ENCODE results near the gene PTX3.

PTX3 gene

DNA sequence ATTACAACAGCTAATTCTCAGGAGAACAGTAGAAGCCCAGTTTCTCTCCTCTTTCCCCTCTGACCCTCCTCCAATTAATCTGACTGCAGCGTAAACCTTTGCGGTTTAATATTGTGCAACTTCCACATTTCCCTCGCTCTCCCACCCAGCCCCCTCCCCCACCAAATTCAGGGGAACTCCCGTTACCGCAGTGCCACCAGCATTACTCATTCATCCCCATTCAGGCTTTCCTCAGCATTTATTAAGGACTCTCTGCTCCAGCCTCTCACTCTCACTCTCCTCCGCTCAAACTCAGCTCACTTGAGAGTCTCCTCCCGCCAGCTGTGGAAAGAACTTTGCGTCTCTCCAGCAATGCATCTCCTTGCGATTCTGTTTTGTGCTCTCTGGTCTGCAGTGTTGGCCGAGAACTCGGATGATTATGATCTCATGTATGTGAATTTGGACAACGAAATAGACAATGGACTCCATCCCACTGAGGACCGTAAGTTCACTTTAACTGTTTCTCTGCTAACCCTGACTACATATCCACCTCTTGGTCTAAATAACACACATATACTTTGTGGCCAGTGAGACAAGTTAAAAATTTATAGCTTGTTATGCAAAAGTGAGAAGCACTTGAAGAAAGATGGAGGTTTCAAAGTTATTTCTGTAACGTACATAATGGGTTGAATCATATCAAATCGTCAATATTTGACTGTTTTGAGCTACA is at the start of gene PTX3:
Gene PTX3 (plus strand): TSS at position 268 of the 709 bp plus-strand sequence. CDS start 84 bp downstream, at position 352.
- DNase-seq, result no peak

- DNase-seq, result no peak
Observed at GRCh38 chr3:157387708-157388435, 48.8 kb upstream of the PTX3 start.

DNA sequence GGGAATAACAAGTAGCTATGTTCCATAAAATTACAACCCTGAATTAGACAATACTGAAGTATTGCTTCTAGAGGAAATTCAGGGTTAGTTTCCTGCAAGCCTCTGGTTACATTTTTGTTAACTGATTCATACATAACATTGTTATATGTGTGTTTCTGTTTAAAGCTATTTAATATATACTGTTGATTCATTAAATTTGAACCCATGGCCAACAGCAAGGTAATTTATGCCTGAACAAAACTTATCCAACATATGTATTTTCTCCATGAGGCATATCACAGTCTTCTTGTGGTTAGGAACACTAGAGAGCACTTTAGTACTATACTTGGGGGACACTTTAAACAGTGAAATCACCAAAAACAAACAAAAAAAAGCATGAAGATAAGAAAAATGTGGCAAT is 47.7 kb upstream of the PTX3 start:
- no peak for DNase-seq

DNA sequence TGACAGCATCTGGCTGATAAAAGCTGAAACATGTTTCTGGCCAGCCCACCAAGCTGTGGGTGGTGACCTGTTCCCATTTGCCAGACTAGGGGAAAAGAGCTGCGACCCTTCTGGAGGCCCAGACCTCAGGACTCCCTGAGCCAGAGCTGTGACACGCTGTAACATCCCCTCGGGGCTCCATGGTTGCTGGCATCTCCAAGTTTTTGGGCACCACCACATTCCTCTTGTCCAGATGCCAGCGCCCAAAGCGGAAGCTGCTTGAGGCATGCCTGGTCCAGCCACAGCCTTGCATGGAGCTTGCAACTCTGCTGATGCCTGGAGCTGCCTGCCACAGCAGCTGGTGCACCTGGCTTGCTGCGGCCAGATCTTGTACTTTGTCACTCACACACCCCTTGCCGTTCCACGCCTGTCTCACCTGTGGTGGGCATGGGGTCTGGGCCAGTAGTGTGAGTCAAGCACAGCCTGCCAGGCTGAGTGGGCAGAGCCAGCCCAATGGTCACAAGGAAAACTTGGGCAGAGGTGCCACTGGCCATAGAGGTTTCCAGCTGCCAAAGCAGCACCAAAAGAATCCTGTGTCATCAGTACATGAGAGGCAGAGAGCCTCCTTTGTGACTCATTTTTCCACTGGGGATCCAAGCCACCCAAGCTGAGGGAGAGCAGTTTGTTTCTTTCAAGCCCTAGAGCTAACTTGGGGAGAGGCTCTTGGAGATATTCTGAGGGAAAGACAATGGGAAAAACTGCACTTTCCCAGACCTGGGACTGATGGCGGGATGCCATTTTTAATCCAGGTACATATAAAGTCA is 45.7 kb upstream of the PTX3 start:
- DNase-seq, result no peak

DNA sequence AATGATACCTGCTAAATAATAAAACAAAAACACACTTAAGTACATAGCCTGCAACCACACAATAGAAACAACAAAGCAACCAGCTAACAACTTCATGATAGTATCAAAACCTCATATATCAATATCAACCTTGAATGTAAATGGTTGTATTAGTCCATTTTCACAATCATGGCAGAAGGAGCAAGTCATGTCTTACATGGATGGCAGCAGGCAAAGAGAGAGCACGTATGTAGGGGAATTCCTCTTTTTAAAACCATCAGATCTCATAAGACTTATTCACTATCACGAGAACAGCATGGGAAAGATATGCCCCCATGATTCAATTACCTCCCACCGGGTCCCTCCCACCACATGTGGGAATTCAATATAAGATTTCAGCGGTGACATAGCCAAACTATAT is 44.5 kb upstream of the PTX3 start:
- DNase-seq, result no peak

- no peak for DNase-seq
Observed at GRCh38 chr3:157393113-157393512, 43.5 kb upstream of the PTX3 start.

- no peak for DNase-seq
Observed at GRCh38 chr3:157394411-157394810, 42.2 kb upstream of the PTX3 start.

DNA sequence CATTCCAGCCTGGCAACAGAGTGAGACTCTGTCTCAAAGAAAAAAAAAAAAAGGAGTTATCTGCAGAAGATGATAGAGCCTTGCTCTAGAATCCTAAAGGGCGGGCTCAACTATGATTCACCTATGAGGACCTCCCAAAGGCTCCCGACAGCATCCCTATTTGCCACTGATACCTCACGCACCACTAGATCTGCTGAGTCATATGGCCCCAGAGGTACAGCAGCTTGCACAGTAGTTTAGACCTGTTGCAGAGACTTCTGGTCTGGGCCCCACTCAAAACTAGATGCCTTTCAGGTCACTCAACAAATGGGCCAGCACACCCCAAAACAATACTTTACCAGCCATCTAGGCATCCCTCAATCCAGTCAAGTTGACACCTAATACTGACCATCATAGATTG is 38.1 kb upstream of the PTX3 start:
- DNase-seq, result no peak

- DNase-seq, result no peak
Observed at GRCh38 chr3:157404381-157404780, 32.3 kb upstream of the PTX3 start.

GRCh38 chr3:157405457-157405856 is 31.2 kb upstream of the PTX3 start:
- DNase-seq, result no peak

DNA sequence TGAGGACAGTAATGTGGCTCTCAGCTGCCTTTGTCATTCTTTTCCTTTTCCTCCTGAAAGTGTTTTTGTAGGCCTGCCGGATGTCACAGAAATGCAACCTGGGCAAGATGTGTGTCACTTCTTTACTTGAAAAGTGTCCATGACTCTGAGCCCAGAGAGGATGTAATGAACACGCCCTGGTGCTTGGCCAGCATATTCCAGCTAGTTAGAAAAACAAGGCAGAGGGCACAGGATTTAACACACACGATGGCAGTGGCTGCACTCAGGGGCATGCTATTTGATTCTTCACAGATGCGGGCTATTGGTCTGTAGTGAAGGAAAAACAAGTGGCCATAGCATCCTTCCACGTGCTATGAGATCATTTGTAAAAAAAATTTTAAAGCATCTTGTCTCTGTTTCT is 30.3 kb upstream of the PTX3 start:
- DNase-seq, result no peak

DNA sequence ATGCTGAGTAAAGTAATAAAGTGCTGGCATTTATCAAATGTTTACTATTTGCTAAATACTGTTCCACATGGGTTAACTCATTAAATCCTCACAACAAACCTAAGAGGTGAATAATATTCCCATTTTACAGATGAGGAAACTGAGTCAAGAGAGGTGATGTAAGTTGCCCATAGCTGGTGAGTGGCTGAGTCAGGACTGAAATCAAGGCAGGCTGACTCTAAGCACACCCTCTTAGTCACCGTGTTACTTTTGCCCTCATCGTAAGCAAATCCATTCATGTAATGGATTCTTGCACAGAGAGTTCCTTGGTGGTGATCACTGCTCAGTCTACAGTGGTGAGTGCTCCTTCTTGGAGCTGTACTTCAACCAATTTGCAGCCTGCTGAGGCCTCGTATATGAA is 28.9 kb upstream of the PTX3 start:
- DNase-seq, result no peak

DNA sequence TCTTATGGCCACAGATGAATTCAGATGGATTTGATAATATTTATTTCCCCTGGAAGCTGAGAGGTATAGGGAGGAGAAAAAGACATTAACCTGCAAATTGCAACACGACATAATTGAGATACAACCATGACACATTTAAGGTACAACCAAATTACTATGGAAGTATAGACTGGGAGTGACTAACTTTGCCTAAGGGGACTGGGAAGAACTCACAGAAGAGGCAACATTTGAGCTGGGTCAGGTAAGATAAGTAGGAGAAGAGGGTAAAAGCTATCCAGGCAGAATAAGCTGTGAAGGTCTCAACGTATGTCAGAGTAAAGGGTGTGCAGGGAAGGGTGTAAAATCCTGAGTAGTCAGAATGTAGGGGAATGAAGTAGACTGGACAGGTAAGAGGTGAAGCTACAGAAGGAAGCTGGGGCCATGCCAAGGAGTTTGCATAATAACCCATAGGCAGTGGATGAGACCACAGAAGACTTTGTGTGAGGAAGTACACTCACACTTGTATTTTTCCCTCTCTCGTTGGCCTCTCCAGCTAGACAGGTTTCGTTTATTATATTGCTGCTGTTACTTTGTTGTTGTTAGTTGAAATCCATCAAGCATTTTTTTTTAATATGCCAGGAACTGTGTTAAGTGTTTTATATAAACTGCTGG is 28.0 kb upstream of the PTX3 start:
- DNase-seq, result no peak

- DNase-seq, result no peak
Observed at GRCh38 chr3:157409516-157409915, 27.1 kb upstream of the PTX3 start.

GRCh38 chr3:157410945-157411344 is 25.7 kb upstream of the PTX3 start:
- DNase-seq, result no peak

DNA sequence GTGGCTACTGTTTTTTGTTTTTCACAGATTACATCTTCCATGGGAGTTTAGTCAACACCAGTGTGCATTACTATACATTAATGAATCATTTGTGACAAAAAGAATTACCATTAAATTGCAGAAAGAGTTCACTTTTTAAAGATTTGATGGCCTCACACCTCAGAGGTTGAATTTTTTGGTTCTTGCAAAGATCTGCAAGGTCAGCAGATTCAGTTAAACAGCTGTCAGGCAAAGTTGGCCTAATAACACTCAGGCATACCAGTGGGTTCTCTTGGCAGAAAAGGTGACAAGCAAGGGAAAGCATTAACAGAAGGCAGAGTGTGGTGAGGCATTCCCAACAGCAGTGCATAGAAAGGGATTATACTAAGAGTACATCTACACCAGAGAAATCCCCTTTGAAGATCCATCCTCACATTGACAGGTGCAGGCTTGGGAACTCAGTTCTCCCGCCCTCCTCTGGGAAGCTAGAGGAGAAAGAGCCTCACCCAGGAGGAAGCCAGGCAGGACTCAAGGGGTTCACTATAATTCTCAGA is 24.3 kb upstream of the PTX3 start:
- DNase-seq, result no peak

GRCh38 chr3:157414861-157415260 is 21.8 kb upstream of the PTX3 start:
- no peak for DNase-seq

DNA sequence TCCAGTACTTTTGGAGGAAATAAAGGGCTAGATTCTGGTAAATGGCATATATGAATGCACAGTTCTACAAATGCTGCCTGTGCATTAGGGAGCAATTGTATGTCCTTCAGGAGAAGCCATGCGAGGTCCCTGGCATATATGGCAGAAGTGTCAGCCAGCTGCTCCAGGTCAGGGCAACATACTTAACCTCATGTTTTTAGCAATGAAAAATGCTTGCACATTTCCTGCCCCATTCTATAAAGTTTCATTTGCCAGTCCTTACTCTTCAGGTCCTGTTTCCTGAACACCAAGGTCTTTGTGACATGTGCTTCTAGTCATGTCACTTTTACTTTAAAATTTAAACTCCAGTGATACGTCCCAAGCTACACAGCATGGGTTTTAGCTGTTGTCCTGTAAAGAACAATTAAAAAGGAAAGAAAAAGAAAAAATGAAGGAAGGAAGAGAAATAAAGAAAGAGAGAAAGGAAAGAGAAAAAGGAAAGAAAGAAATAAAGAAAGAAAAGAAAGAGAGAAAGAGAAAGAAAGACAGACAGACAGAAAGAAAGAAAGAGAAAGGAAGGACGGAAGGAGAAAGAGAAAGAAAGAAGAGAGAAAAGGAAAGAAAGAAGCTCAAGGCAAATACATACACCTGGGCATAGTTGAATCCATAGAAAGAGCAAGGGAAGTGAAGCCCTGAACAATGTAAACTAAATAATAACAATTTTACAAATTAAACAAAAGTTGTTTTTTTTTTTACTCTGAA is 20.1 kb upstream of the PTX3 start:
- no peak for DNase-seq

- no peak for DNase-seq
Observed at GRCh38 chr3:157417247-157417646, 19.4 kb upstream of the PTX3 start.

- DNase-seq, result no peak
Observed at GRCh38 chr3:157418104-157418503, 18.5 kb upstream of the PTX3 start.

DNA sequence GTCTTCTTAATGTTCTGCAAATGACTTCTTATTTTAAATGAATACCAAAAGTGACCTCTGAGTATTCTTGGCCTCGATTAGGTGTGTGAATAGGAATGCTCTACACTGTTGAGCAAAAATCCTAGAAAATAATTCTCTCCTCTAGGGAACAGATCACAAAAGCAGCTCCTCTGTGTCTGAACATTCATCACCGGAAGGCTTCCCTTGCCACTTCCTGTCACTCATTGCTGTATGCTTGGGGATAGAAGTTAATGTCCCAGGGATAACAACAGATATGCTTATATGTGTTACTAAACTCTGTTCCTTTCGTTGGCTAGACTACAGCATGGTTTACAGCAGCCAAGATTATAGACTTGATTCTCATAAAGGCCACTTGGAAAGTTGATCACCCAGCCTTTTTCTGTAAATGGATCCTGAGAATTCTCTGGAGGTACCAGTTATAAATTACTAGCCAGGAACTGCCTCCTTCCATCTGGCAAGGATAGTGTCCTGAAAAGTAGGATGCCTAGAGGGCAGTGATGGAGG is 16.0 kb upstream of the PTX3 start:
- no peak for DNase-seq

GRCh38 chr3:157423337-157423736 is 13.3 kb upstream of the PTX3 start:
- no peak for DNase-seq

Data from DMS153 (cell line).